ENCODE results near the gene WDTC1.
"Not testable (repeated sequence)": the region's sequence is repeated elsewhere in the genome, so short reads cannot be mapped to it uniquely, and the experiment has no call there.

The WDTC1 gene, protein sequence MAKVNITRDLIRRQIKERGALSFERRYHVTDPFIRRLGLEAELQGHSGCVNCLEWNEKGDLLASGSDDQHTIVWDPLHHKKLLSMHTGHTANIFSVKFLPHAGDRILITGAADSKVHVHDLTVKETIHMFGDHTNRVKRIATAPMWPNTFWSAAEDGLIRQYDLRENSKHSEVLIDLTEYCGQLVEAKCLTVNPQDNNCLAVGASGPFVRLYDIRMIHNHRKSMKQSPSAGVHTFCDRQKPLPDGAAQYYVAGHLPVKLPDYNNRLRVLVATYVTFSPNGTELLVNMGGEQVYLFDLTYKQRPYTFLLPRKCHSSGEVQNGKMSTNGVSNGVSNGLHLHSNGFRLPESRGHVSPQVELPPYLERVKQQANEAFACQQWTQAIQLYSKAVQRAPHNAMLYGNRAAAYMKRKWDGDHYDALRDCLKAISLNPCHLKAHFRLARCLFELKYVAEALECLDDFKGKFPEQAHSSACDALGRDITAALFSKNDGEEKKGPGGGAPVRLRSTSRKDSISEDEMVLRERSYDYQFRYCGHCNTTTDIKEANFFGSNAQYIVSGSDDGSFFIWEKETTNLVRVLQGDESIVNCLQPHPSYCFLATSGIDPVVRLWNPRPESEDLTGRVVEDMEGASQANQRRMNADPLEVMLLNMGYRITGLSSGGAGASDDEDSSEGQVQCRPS

DNA sequence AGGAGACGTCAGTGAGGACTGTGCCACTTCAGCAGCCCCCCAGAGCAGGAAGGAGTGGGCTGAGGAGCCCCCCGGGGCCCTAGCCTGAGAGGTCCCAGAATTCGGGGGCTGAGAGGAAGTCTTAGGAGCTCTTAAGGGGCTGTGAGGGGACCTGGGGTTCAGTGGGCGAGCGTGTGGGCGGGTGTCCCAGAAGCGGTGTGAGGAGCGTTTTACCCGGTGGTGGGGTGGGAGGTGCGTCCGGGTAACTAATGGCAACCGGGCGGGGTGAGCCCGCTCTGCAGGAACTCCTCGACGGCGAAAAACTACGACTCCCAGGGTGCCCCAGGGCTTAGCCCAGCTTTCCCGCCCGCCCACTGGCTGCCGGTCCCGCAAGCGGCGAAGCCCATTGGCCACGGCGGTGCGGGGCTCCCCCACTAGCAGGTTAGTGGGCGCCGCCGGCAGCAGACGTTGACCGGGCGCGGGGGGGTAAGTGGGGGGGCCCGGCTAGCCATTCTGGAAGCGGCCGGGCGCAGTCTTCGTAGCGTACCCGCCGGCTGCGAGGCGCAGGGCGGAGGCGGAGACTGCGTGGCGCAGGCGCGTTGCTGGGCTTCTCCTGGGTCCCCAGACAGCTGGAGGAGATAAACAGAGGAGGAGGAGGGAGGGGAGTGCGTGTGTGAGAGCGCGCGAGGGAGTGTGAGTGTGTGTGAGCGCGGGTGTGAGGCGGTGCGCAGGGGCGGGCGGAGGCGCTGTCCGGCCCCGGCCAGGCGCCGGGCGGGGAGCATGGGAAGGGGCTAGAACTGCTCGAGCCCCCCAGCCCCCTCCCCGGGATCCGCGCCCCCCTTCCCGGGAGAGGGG is at the start of gene WDTC1:
TSS of gene WDTC1 (plus strand) at position 584 of the 834 bp plus-strand sequence. CDS start 26,423 bp downstream, outside the sequence.
- Histone ChIP-seq H3K4me1 (ENCODE audit: low read length) (peaks cover 32% of the 10 kb centered on the region), H3K27ac (ENCODE audit: low read length) (peak within 1 kb of the TSS; percentile 42), H3K27me3 (ENCODE audit: low read depth, low read length) (no peaks in the 10 kb centered on the region), H3K9me3 (ENCODE audit: insufficient read depth, low read length) (no peaks in the 10 kb centered on the region), H3K36me3 (replicated peaks; ENCODE audit: low read depth, low read length) (no peaks in the 10 kb centered on the region), H3K79me2 (ENCODE audit: low read length) (peaks cover 20% of the 10 kb centered on the region), H3K4me3 (ENCODE audit: low read length) (peak within 1 kb of the TSS; percentile 97), H4K20me1 (ENCODE audit: insufficient read depth, low read length) (no peaks in the 10 kb centered on the region), H2AFZ (ENCODE audit: low read depth, low read length) (peak within 1 kb of the TSS; percentile 89), H3K9ac (ENCODE audit: low read length) (peak within 1 kb of the TSS; percentile 70), H3K4me2 (ENCODE audit: low read length) (peak within 1 kb of the TSS; percentile 87)
- TF ChIP-seq EZH2phosphoT487 (IDR thresholded peaks at IDR 0.05; ENCODE audit: low read depth), result no peak
- no peak for TF ChIP-seq CTCF (IDR thresholded peaks at IDR 0.05; ENCODE audit: low read depth, low read length)

DNA sequence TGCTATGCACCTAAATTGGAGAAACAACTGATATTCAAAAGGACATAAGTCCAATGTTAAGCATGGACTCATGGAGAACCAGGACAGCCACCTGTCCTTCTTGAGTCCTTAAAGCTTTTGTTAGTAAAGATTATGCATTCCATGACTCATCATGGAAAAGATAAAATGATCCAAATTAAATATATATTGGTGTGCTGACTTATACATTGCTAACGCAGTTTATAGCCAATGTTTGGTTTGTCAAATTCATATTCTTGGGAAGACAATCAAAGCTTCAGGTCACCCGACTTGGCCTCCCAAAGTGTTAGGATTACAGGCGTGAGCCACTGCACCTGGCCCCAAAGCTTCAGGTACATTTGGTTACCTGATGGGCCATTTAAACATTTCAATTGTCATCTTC is 49.8 kb upstream of the WDTC1 start:
- not testable (repeated sequence) for H3K27me3 ChIP-seq (ENCODE audit: low read depth, low read length); H3K9me3 ChIP-seq (ENCODE audit: insufficient read depth, low read length); H2AFZ ChIP-seq (ENCODE audit: low read depth, low read length); H4K20me1 ChIP-seq (ENCODE audit: insufficient read depth, low read length); H3K4me2 ChIP-seq (ENCODE audit: low read length); H3K9ac ChIP-seq (ENCODE audit: low read length); H3K4me1 ChIP-seq (ENCODE audit: low read length); H3K79me2 ChIP-seq (ENCODE audit: low read length); H3K4me3 ChIP-seq (ENCODE audit: low read length); H3K27ac ChIP-seq (ENCODE audit: low read length); H3K36me3 ChIP-seq (replicated peaks; ENCODE audit: low read depth, low read length)

- no peak for TF ChIP-seq EZH2phosphoT487 (IDR thresholded peaks at IDR 0.05; ENCODE audit: low read depth)
- TF ChIP-seq CTCF (IDR thresholded peaks at IDR 0.05; ENCODE audit: low read depth, low read length), result no peak
- Histone ChIP-seq H3K27me3 (ENCODE audit: low read depth, low read length) (no peaks in the 10 kb centered on the region), H3K4me2 (ENCODE audit: low read length) (no peak overlapping the region), H2AFZ (ENCODE audit: low read depth, low read length) (no peak overlapping the region), H3K36me3 (replicated peaks; ENCODE audit: low read depth, low read length) (no peaks in the 10 kb centered on the region), H3K9ac (ENCODE audit: low read length) (no peak overlapping the region), H3K27ac (ENCODE audit: low read length) (no peak overlapping the region), H3K4me3 (ENCODE audit: low read length) (no peak overlapping the region), H4K20me1 (ENCODE audit: insufficient read depth, low read length) (no peaks in the 10 kb centered on the region), H3K9me3 (ENCODE audit: insufficient read depth, low read length) (no peaks in the 10 kb centered on the region), H3K4me1 (ENCODE audit: low read length) (no peaks in the 10 kb centered on the region; the same call in 1 of the 2 replicates), H3K79me2 (ENCODE audit: low read length) (no peaks in the 10 kb centered on the region)
Observed at GRCh38 chr1:27192039-27192529, 42.3 kb upstream of the WDTC1 start.

- H3K9me3 ChIP-seq (ENCODE audit: insufficient read depth, low read length), result no peaks in the 10 kb centered on the region
- H3K27ac ChIP-seq (ENCODE audit: low read length), result no peak overlapping the region
- no peak overlapping the region for H3K4me2 ChIP-seq (ENCODE audit: low read length)
- H2AFZ ChIP-seq (ENCODE audit: low read depth, low read length), result no peak overlapping the region
- H3K79me2 ChIP-seq (ENCODE audit: low read length), result no peaks in the 10 kb centered on the region
- no peaks in the 10 kb centered on the region for H4K20me1 ChIP-seq (ENCODE audit: insufficient read depth, low read length)
- no peaks in the 10 kb centered on the region; the same call in 1 of the 2 replicates for H3K4me1 ChIP-seq (ENCODE audit: low read length)
- no peaks in the 10 kb centered on the region for H3K27me3 ChIP-seq (ENCODE audit: low read depth, low read length)
- H3K9ac ChIP-seq (ENCODE audit: low read length), result no peak overlapping the region
- TF ChIP-seq CTCF (IDR thresholded peaks at IDR 0.05; ENCODE audit: low read depth, low read length), result no peak
- no peak for TF ChIP-seq EZH2phosphoT487 (IDR thresholded peaks at IDR 0.05; ENCODE audit: low read depth)
- no peak overlapping the region for H3K4me3 ChIP-seq (ENCODE audit: low read length)
- no peaks in the 10 kb centered on the region for H3K36me3 ChIP-seq (replicated peaks; ENCODE audit: low read depth, low read length)
Observed at GRCh38 chr1:27193194-27193593, 41.2 kb upstream of the WDTC1 start.

All from OCI-LY3 (cell line).